Suprapubic skin (tissue), 4 donors: Measurements from ENCODE around the gene TNFRSF14. TPM values are rescaled to one million over a fixed set of nuclear protein-coding genes. Genes with fewer than 3 reads are reported as not detected.

Experiments used
- DNase-seq, 2 donors: peaks; one replicate each; pipeline ENCODE4 v3.0.0-alpha.2; 2019; ENCODE audit warnings: low spot score in 2 of 2
- H3K27ac ChIP-seq: fragments of 200-600 bp; sonication (generic); one replicate; pipeline ENCODE4 v1.5.1; 2019
- H3K27me3 ChIP-seq: fragments of 200-600 bp; sonication (generic); one replicate; pipeline ENCODE4 v1.5.1; 2019
- H3K36me3 ChIP-seq: fragments of 200-600 bp; sonication (generic); one replicate; pipeline ENCODE4 v1.5.1; 2019
- H3K4me1 ChIP-seq: fragments of 200-600 bp; sonication (generic); one replicate; pipeline ENCODE4 v1.5.1; 2019
- H3K4me3 ChIP-seq: fragments of 200-600 bp; sonication (generic); one replicate; pipeline ENCODE4 v1.5.1; 2019; ENCODE audit warnings: mild to moderate bottlenecking
- H3K9me3 ChIP-seq: fragments of 200-600 bp; sonication (generic); one replicate; pipeline ENCODE4 v1.5.1; 2019
- CTCF ChIP-seq, 2 donors: fragments of 200-600 bp in 1 of 2; fragments of 450-650 bp in 1 of 2; sonication (generic) in 1 of 2; IDR thresholded peaks; one replicate each; pipeline ENCODE4 v1.5.1; 2016 to 2019; ENCODE audit warnings: antibody characterized with exemption in 2 of 2, mild to moderate bottlenecking in 1 of 2, moderate library complexity in 1 of 2
- EP300 ChIP-seq: sonication (generic); formaldehyde crosslinking; IDR thresholded peaks from one replicate; pipeline ENCODE4 v1.6.1; 2017; ENCODE audit warnings: antibody characterized with exemption
- POLR2A ChIP-seq, 2 donors: fragments of 450-650 bp; IDR thresholded peaks; one replicate each; pipeline ENCODE4 v1.6.1; 2017; ENCODE audit warnings: antibody characterized with exemption in 2 of 2, mild to moderate bottlenecking in 2 of 2, moderate library complexity in 2 of 2
- POLR2AphosphoS5 ChIP-seq, 3 donors: sonication (generic); formaldehyde crosslinking; IDR thresholded peaks; one replicate each; pipeline ENCODE4 v1.6.1; 2017; ENCODE audit warnings: antibody characterized with exemption in 3 of 3
- WGBS: methylation state at CpG from one replicate; pipeline ENCODE4 v1.1.5; 2018; 5-methylcytosine and 5-hydroxymethylcytosine counted together
- total RNA-seq, 4 donors: library from RNA; depleted of rRNA; stranded (reverse); fragments of >200 nt; gene quantifications; one replicate each; pipeline ENCODE4 v1.1.0, GENCODE V29; 2016

Gene TNFRSF14
- total RNA-seq, 4 donors from 2014 or later = 33.3 to 111 (median 60.9) TPM

- DNase-seq = no peak
- Histone ChIP-seq H3K27ac (peak within 1 kb of the TSS; percentile 57), H3K4me1 (peaks cover 93% of the 10 kb centered on the region), H3K27me3 (peaks cover 39% of the 10 kb centered on the region), H3K36me3 (no peaks in the 10 kb centered on the region), H3K4me3 (peak within 1 kb of the TSS; percentile 48), H3K9me3 (no peaks in the 10 kb centered on the region)
- TF ChIP-seq CTCF (IDR thresholded peaks at IDR 0.05) (no peak), POLR2AphosphoS5 (IDR thresholded peaks at IDR 0.05) (no peak), POLR2A (IDR thresholded peaks at IDR 0.05) (no peak), EP300 (no peak)
- WGBS = 4% methylated on average over 5 of the region's 91 CpGs
Measured at GRCh38 chr1:2529784-2530512, 26.2 kb upstream of the TNFRSF14 start, which contains the start of gene HES5. TSS of gene HES5 (minus strand) at chr1:2530263. CDS start at chr1:2530164, 99 bp downstream.

GRCh38 chr1:2530513-2531361, 25.4 kb upstream of the TNFRSF14 start:
- no peak for DNase-seq
- TF ChIP-seq CTCF (IDR thresholded peaks at IDR 0.05) (no peak), EP300 (no peak), POLR2A (IDR thresholded peaks at IDR 0.05) (no peak), POLR2AphosphoS5 (IDR thresholded peaks at IDR 0.05) (no peak)
- peaks cover 93% of the 10 kb centered on the region for H3K4me1 ChIP-seq
- 24% methylated on average over 11 of the region's 30 CpGs for WGBS
- H3K27me3 ChIP-seq = peaks cover 44% of the 10 kb centered on the region
- H3K9me3 ChIP-seq = no peaks in the 10 kb centered on the region
- H3K36me3 ChIP-seq = no peaks in the 10 kb centered on the region
- peak overlapping the region; percentile 48 for H3K4me3 ChIP-seq
- peak overlapping the region; percentile 57 for H3K27ac ChIP-seq

- 15% methylated on average over 5 of the region's 23 CpGs for WGBS
- H3K27me3 ChIP-seq = peaks cover 51% of the 10 kb centered on the region
- no peak for TF ChIP-seq POLR2AphosphoS5 (IDR thresholded peaks at IDR 0.05)
- no peak for TF ChIP-seq POLR2A (IDR thresholded peaks at IDR 0.05)
- TF ChIP-seq CTCF (IDR thresholded peaks at IDR 0.05) = no peak
- TF ChIP-seq EP300 = no peak
Measured at GRCh38 chr1:2532485-2533160, 23.5 kb upstream of the TNFRSF14 start.

GRCh38 chr1:2533365-2533764, 22.8 kb upstream of the TNFRSF14 start:
- Histone ChIP-seq H3K4me3 (no peak overlapping the region), H3K36me3 (no peaks in the 10 kb centered on the region), H3K27ac (no peak overlapping the region), H3K4me1 (peaks cover 79% of the 10 kb centered on the region), H3K9me3 (no peaks in the 10 kb centered on the region), H3K27me3 (peaks cover 51% of the 10 kb centered on the region)
- no peak for TF ChIP-seq POLR2A (IDR thresholded peaks at IDR 0.05)
- TF ChIP-seq EP300 = no peak
- TF ChIP-seq POLR2AphosphoS5 (IDR thresholded peaks at IDR 0.05) = no peak
- TF ChIP-seq CTCF (IDR thresholded peaks at IDR 0.05) = no peak
- no peak for DNase-seq
- WGBS = 50% methylated on average over 11 of the region's 11 CpGs

More at GRCh38 chr1:2532485-2533160, 23.5 kb upstream of the TNFRSF14 start:
- no peak for DNase-seq
- H3K36me3 ChIP-seq = no peaks in the 10 kb centered on the region
- H3K9me3 ChIP-seq = no peaks in the 10 kb centered on the region
- H3K4me1 ChIP-seq = peaks cover 86% of the 10 kb centered on the region
- H3K4me3 ChIP-seq = no peak overlapping the region
- peak overlapping the region; percentile 40 for H3K27ac ChIP-seq
